Parathyroid adenoma (tissue), 2 donors: ENCODE data around the gene SLC22A23.

ENCODE experiments used
- H2AFZ ChIP-seq: fragments of 300-600 bp; sonication (generic); one replicate; pipeline ENCODE4 v1.7.0; 2017; ENCODE audit warnings: antibody characterized with exemption, mild to moderate bottlenecking
- H3K27ac ChIP-seq: fragments of 300-600 bp; sonication (generic); one replicate; pipeline ENCODE4 v1.7.0; 2017
- H3K27me3 ChIP-seq: fragments of 300-600 bp; sonication (generic); one replicate; pipeline ENCODE4 v1.7.0; 2017; ENCODE audit warnings: low read length; ENCODE audit not compliant: control insufficient read depth, insufficient read depth
- H3K36me3 ChIP-seq: fragments of 300-600 bp; sonication (generic); one replicate; pipeline ENCODE4 v1.7.0; 2017; ENCODE audit warnings: low read length; ENCODE audit not compliant: control insufficient read depth, insufficient read depth
- H3K4me1 ChIP-seq: fragments of 300-600 bp; sonication (generic); one replicate; pipeline ENCODE4 v1.7.0; 2017; ENCODE audit warnings: control low read depth
- H3K4me2 ChIP-seq: fragments of 300-600 bp; sonication (generic); one replicate; pipeline ENCODE4 v1.7.0; 2017; ENCODE audit warnings: low read length
- H3K4me3 ChIP-seq: fragments of 300-600 bp; sonication (generic); one replicate; pipeline ENCODE4 v1.7.0; 2017; ENCODE audit warnings: low read depth, low read length
- H3K79me2 ChIP-seq: fragments of 300-600 bp; sonication (generic); one replicate; pipeline ENCODE4 v1.7.0; 2017; ENCODE audit warnings: control low read depth
- H3K9ac ChIP-seq: fragments of 300-600 bp; sonication (generic); one replicate; pipeline ENCODE4 v1.7.0; 2017; ENCODE audit warnings: mild to moderate bottlenecking
- H3K9me3 ChIP-seq: fragments of 300-600 bp; sonication (generic); one replicate; pipeline ENCODE4 v1.7.0; 2017; ENCODE audit warnings: low read length; ENCODE audit not compliant: control insufficient read depth
- CTCF ChIP-seq: fragments of 300-600 bp; sonication (generic); IDR thresholded peaks from one replicate; pipeline ENCODE4 v1.7.0; 2017; ENCODE audit warnings: antibody characterized with exemption, mild to moderate bottlenecking
- donor health status: primary hyperparathyroidism.

Gene SLC22A23

GRCh38 chr6:3269281-3269975, 187.4 kb downstream of the SLC22A23 start:
- Histone ChIP-seq H3K36me3 (no peaks in the 10 kb centered on the region), H3K9ac (no peak overlapping the region), H3K4me1 (no peaks in the 10 kb centered on the region), H3K27ac (no peak overlapping the region), H2AFZ (no peak overlapping the region), H3K4me2 (no peak overlapping the region), H3K27me3 (no peaks in the 10 kb centered on the region), H3K4me3 (no peak overlapping the region), H3K79me2 (peaks cover 4% of the 10 kb centered on the region), H3K9me3 (no peaks in the 10 kb centered on the region)
- TF ChIP-seq CTCF: no peak

DNA sequence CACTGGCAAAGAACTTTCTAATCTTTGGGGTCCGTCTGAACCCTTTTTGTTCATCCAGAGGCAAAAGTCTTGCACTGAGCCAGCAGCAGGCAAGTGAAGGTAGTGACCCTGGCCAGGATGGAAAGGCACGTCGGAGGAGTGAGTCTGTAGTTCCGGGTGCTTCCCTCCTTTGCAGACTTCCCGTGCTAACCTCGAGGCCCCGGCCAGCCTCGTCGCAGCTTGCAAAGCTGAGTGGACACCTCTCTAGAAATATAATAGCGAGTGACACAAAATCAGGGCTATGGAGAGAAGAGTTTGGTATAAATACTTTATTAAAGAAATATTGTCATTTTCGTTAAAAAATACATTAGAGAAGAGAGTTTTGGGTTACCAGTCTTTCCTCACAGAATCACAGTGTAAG, 188.2 kb downstream of the SLC22A23 start:
- Histone ChIP-seq H3K79me2 (peaks cover 9% of the 10 kb centered on the region), H2AFZ (no peak overlapping the region), H3K27me3 (no peaks in the 10 kb centered on the region), H3K4me2 (no peak overlapping the region), H3K9ac (no peak overlapping the region), H3K36me3 (no peaks in the 10 kb centered on the region), H3K4me1 (no peaks in the 10 kb centered on the region), H3K27ac (no peak overlapping the region), H3K4me3 (no peak overlapping the region), H3K9me3 (no peaks in the 10 kb centered on the region)
- TF ChIP-seq CTCF: no peak

DNA sequence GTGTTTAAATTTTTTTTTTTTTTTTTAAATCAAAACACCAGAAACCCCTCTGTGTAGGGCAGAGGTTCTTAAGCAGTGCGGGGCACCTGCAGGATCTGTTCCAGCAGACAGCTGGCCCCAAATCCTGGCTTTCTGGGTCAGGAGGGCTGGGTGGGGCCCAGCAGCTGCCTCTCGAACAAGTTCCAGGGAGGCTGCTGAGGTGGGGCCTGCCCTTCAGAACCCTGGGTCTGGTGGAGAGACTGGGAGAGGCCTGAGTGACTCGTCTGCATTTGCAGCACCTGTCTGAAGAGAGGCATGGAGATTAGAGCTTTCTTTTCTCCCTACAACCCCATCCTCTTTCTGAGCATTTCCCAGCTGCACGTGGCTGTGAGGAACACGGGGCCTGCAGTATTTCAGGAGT, 189.7 kb downstream of the SLC22A23 start:
- Histone ChIP-seq H3K4me2 (no peak overlapping the region), H3K9ac (no peak overlapping the region), H3K27me3 (no peaks in the 10 kb centered on the region), H3K27ac (no peak overlapping the region), H2AFZ (no peak overlapping the region), H3K36me3 (no peaks in the 10 kb centered on the region), H3K9me3 (no peaks in the 10 kb centered on the region), H3K79me2 (peaks cover 12% of the 10 kb centered on the region), H3K4me3 (no peak overlapping the region), H3K4me1 (peaks cover 4% of the 10 kb centered on the region)
- TF ChIP-seq CTCF: no peak

- Histone ChIP-seq H3K9ac (no peak overlapping the region), H3K4me2 (no peak overlapping the region), H3K27me3 (no peaks in the 10 kb centered on the region), H2AFZ (no peak overlapping the region), H3K79me2 (peaks cover 13% of the 10 kb centered on the region), H3K27ac (no peak overlapping the region), H3K4me1 (peaks cover 4% of the 10 kb centered on the region), H3K9me3 (no peaks in the 10 kb centered on the region), H3K4me3 (no peak overlapping the region), H3K36me3 (no peaks in the 10 kb centered on the region)
- TF ChIP-seq CTCF: no peak
Observed at GRCh38 chr6:3266170-3266569, 190.7 kb downstream of the SLC22A23 start.

GRCh38 chr6:3265671-3266070, 191.2 kb downstream of the SLC22A23 start:
- H3K27ac ChIP-seq: no peak overlapping the region
- no peak overlapping the region for H3K9ac ChIP-seq
- H3K27me3 ChIP-seq: no peaks in the 10 kb centered on the region
- H3K4me3 ChIP-seq: no peak overlapping the region
- H3K36me3 ChIP-seq: no peaks in the 10 kb centered on the region
- no peak overlapping the region for H2AFZ ChIP-seq
- no peak overlapping the region for H3K4me2 ChIP-seq
- H3K79me2 ChIP-seq: peaks cover 15% of the 10 kb centered on the region
- no peak for TF ChIP-seq CTCF
- H3K9me3 ChIP-seq: no peaks in the 10 kb centered on the region
- H3K4me1 ChIP-seq: peaks cover 8% of the 10 kb centered on the region
